Nephron progenitor cell (in vitro differentiated cells): ENCODE measurements around the gene SYN1.

ENCODE experiments used
- DNase-seq: peaks from one replicate; pipeline ENCODE4 v3.0.0; 2021
- H3K27ac Mint-ChIP-seq: 2 replicates; pipeline ENCODE4 v1.8.0; 2021; ENCODE audit warnings: mild to moderate bottlenecking, moderate library complexity, mixed read lengths
- H3K27me3 Mint-ChIP-seq: 2 replicates; pipeline ENCODE4 v1.8.0; 2021; ENCODE audit warnings: mild to moderate bottlenecking, low read depth, mixed read lengths; ENCODE audit not compliant: poor library complexity
- H3K36me3 Mint-ChIP-seq: 2 replicates; pipeline ENCODE4 v1.8.0; 2021; ENCODE audit warnings: low read depth, mixed read lengths
- H3K4me1 Mint-ChIP-seq: 2 replicates; pipeline ENCODE4 v1.8.0; 2021; ENCODE audit warnings: mixed read lengths
- H3K4me3 Mint-ChIP-seq: 2 replicates; pipeline ENCODE4 v1.8.0; 2021; ENCODE audit warnings: mild to moderate bottlenecking, moderate library complexity, mixed read lengths
- H3K9me3 Mint-ChIP-seq: 2 replicates; pipeline ENCODE4 v1.8.0; 2021; ENCODE audit warnings: mild to moderate bottlenecking, moderate library complexity, mixed read lengths
- CTCF ChIP-seq: fragments of 200-600 bp; sonication (generic); IDR thresholded peaks from 2 replicates; pipeline ENCODE4 v1.5.0; 2021; ENCODE audit warnings: antibody characterized with exemption

Gene SYN1

GRCh38 chrX:47539860-47540259 is 79.8 kb downstream of the SYN1 start:
- Mint-ChIP-seq H3K27ac (no peak overlapping the region), H3K4me1 (peaks cover 7% of the 10 kb centered on the region), H3K9me3 (peaks cover 48% of the 10 kb centered on the region), H3K27me3 (peaks cover 2% of the 10 kb centered on the region), H3K4me3 (no peak overlapping the region), H3K36me3 (no peaks in the 10 kb centered on the region)
- DNase-seq = no peak
- no peak for TF ChIP-seq CTCF

- no peaks in the 10 kb centered on the region for H3K36me3 Mint-ChIP-seq
- no peak for TF ChIP-seq CTCF
- no peak overlapping the region for H3K4me3 Mint-ChIP-seq
- peaks cover 10% of the 10 kb centered on the region for H3K27me3 Mint-ChIP-seq
- H3K9me3 Mint-ChIP-seq = peaks cover 58% of the 10 kb centered on the region
- no peak overlapping the region for H3K27ac Mint-ChIP-seq
- no peak for DNase-seq
- H3K4me1 Mint-ChIP-seq = no peaks in the 10 kb centered on the region
These were observed 89.6 kb downstream of the SYN1 start for GRCh38 chrX:47530049-47530448.

- Mint-ChIP-seq H3K4me3 (no peak overlapping the region), H3K4me1 (no peaks in the 10 kb centered on the region), H3K36me3 (no peaks in the 10 kb centered on the region), H3K27ac (no peak overlapping the region), H3K9me3 (peaks cover 59% of the 10 kb centered on the region), H3K27me3 (peaks cover 13% of the 10 kb centered on the region)
- TF ChIP-seq CTCF = no peak
- no peak for DNase-seq
These were observed 90.1 kb downstream of the SYN1 start for GRCh38 chrX:47529548-47529947.

- DNase-seq = no peak
- Mint-ChIP-seq H3K27me3 (peaks cover 11% of the 10 kb centered on the region), H3K4me3 (peak overlapping the region; percentile 74)
These were observed 95.9 kb downstream of the SYN1 start for GRCh38 chrX:47523713-47524166.

GRCh38 chrX:47523297-47523696 is 96.4 kb downstream of the SYN1 start:
- DNase-seq = peak; percentile 89
- peaks cover 60% of the 10 kb centered on the region for H3K9me3 Mint-ChIP-seq
- peaks cover 8% of the 10 kb centered on the region for H3K27me3 Mint-ChIP-seq
- H3K4me3 Mint-ChIP-seq = peak overlapping the region; percentile 67
- peaks cover 4% of the 10 kb centered on the region for H3K4me1 Mint-ChIP-seq
- no peak overlapping the region for H3K27ac Mint-ChIP-seq
- peak; percentile 67 for TF ChIP-seq CTCF
- peaks cover 4% of the 10 kb centered on the region for H3K36me3 Mint-ChIP-seq

More at GRCh38 chrX:47523713-47524166, 95.9 kb downstream of the SYN1 start:
- no peak for TF ChIP-seq CTCF
- no peak overlapping the region for H3K27ac Mint-ChIP-seq
- peaks cover 57% of the 10 kb centered on the region for H3K9me3 Mint-ChIP-seq
- peaks cover 4% of the 10 kb centered on the region for H3K36me3 Mint-ChIP-seq
- no peaks in the 10 kb centered on the region for H3K4me1 Mint-ChIP-seq
